GM21619 (cell line): ENCODE data around the gene MSI2.

ENCODE experiments used
- ATAC-seq: cut with Tn5 transposase; IDR thresholded peaks from one replicate; pipeline ENCODE4 v1.9.1; 2021; ENCODE audit not compliant: unreplicated experiment

MSI2 gene

GRCh38 chr17:57565176-57565575, 308.9 kb downstream of the MSI2 start:
- ATAC-seq: no peak

GRCh38 chr17:57566721-57567120, 310.4 kb downstream of the MSI2 start:
- ATAC-seq: no peak

- no peak for ATAC-seq
Observed at GRCh38 chr17:57567251-57567650, 310.9 kb downstream of the MSI2 start.

GRCh38 chr17:57568340-57568739, 312.0 kb downstream of the MSI2 start:
- no peak for ATAC-seq

- ATAC-seq: no peak
Observed at GRCh38 chr17:57569021-57569420, 312.7 kb downstream of the MSI2 start.

- ATAC-seq: no peak
Observed at GRCh38 chr17:57569853-57570252, 313.5 kb downstream of the MSI2 start.

GRCh38 chr17:57570724-57571344, 314.5 kb downstream of the MSI2 start:
- ATAC-seq: no peak

- ATAC-seq: no peak
Observed at GRCh38 chr17:57572062-57572461, 315.7 kb downstream of the MSI2 start.

GRCh38 chr17:57572600-57572999, 316.3 kb downstream of the MSI2 start:
- ATAC-seq: no peak

- ATAC-seq: no peak
Observed at GRCh38 chr17:57574040-57574513, 317.8 kb downstream of the MSI2 start.

- ATAC-seq: no peak
Observed at GRCh38 chr17:57576744-57577143, 320.4 kb downstream of the MSI2 start.

- ATAC-seq: no peak
Observed at GRCh38 chr17:57577751-57578607, 321.7 kb downstream of the MSI2 start.

- ATAC-seq: no peak
Observed at GRCh38 chr17:57578608-57579225, 322.4 kb downstream of the MSI2 start.

- ATAC-seq: no peak
Observed at GRCh38 chr17:57579245-57579644, 322.9 kb downstream of the MSI2 start.

GRCh38 chr17:57580055-57580739, 323.9 kb downstream of the MSI2 start:
- ATAC-seq: no peak

GRCh38 chr17:57582881-57583756, 326.8 kb downstream of the MSI2 start:
- no peak for ATAC-seq

- no peak for ATAC-seq
Observed at GRCh38 chr17:57584050-57584551, 327.8 kb downstream of the MSI2 start.

- no peak for ATAC-seq
Observed at GRCh38 chr17:57585341-57586195, 329.2 kb downstream of the MSI2 start.

- ATAC-seq: no peak
Observed at GRCh38 chr17:57586196-57586740, 329.9 kb downstream of the MSI2 start.
